Astrocyte of the hippocampus (primary cell): ENCODE measurements around the gene NHERF1.

Experiments
- DNase-seq: peaks from one replicate; pipeline ENCODE4 v3.0.0; 2011; ENCODE audit warnings: low read depth, low spot score

Gene NHERF1

GRCh38 chr17:74784125-74784810, 35.8 kb downstream of the NHERF1 start:
- DNase-seq: no peak

GRCh38 chr17:74785096-74785980, 36.9 kb downstream of the NHERF1 start:
- no peak for DNase-seq

- no peak for DNase-seq
Measured at GRCh38 chr17:74785981-74786360, 37.5 kb downstream of the NHERF1 start.

DNA sequence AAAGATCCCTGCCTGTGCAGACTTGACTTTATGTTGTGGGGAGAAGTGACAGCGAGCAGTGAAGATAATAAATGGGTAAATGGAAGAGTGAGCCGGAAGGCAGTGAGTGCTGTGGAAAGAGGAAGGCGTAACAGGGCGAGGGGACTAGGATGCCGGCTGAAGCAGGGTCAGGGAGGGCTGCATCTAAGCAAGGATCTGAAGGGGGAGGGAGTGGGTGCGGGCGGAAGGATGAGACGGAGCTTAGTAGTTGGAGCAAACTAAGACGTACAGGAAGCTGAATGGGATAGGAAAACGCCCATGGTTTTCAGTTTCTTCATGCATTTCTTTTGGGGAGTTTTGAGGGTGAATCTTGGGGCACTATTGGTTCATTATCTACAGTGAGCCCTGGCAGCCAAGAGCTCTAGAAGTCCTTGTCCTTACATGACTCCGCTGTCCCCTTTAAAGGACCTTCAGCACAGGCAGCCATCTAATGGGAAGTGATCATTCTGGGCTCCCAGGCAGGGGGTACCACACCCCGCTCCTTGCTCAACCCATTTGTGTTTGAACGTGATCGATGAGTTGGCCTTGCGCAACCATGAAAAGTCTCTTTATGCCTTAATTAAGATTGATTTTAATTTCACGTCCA, 38.1 kb downstream of the NHERF1 start:
- no peak for DNase-seq

- DNase-seq: no peak
Measured at GRCh38 chr17:74790161-74791058, 42.0 kb downstream of the NHERF1 start.

- no peak for DNase-seq
Measured at GRCh38 chr17:74792586-74793105, 44.2 kb downstream of the NHERF1 start.

- DNase-seq: no peak
Measured at GRCh38 chr17:74795327-74796020, 47.0 kb downstream of the NHERF1 start.

DNA sequence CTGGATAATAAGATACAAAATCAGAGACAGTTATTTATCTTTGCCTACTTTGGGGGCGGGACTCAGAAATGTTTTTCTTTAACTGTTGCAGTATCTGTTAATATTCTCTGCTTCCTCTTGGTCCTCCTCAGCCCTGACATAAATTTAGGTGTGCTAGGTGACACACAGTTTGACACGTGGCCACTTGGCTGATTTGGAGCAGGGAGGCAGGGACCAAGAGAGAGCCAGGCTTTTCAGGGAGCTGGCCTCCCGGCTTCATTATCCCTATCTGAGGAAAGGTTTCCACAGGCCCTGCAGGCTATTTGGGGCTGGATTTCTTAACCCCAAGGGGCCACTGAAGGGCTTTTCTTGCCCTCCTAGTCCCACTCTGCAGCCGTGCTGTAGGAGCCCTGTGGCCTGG, 47.8 kb downstream of the NHERF1 start:
- no peak for DNase-seq

GRCh38 chr17:74796866-74797265, 48.4 kb downstream of the NHERF1 start:
- no peak for DNase-seq

- DNase-seq: no peak
Measured at GRCh38 chr17:74797824-74798223, 49.4 kb downstream of the NHERF1 start.

DNA sequence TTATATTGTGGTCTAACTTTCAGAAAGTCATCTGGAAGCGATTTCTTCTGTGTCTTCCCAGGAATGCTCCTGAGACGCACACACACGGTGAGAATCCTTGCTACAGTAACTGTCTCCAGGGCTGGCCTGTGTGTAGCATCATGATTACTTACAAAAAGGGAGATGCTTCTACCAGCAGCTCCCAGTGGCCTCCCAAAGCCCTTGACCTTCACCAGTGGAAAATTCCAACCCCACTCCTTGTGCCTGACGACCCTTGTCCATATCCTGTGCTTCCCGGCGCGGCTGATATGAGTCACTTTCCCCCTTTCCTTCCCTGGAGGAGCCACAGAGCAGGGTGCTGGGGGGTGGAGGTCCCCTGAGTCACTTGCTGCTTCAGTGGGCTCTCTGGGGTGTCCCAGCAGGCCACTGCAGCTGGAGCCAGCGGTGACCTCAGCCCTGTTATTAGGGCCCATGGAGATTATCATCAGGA, 49.8 kb downstream of the NHERF1 start:
- DNase-seq: no peak

- no peak for DNase-seq
Measured at GRCh38 chr17:74799097-74799496, 50.7 kb downstream of the NHERF1 start.

- DNase-seq: no peak
Measured at GRCh38 chr17:74800531-74800930, 52.1 kb downstream of the NHERF1 start.

- DNase-seq: no peak
Measured at GRCh38 chr17:74801896-74802295, 53.5 kb downstream of the NHERF1 start.

GRCh38 chr17:74803388-74803930, 55.0 kb downstream of the NHERF1 start:
- DNase-seq: no peak

GRCh38 chr17:74803971-74804370, 55.5 kb downstream of the NHERF1 start:
- no peak for DNase-seq

DNA sequence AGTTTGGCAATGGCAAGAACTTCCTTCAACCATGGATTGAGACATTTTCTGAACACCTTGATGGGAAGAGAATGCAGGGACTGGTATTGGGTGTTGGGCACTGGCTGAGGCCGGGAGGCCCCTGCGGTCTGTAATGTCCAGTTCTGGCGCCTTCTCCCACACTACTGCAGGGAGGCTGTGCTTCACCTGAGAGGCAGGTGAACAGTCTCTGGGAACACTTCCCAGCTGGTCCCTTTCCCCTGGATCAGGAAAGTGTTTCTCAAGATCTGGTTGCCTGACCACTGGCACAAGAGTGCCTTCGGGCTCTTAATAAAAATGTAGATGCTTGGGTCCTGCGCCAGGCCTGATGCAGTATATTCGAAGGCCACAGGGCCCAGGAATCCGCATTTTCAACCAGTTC, 56.3 kb downstream of the NHERF1 start:
- DNase-seq: no peak

GRCh38 chr17:74805591-74805991, 57.2 kb downstream of the NHERF1 start:
- DNase-seq: no peak

GRCh38 chr17:74806334-74806733, 57.9 kb downstream of the NHERF1 start:
- DNase-seq: no peak

GRCh38 chr17:74807441-74807840, 59.0 kb downstream of the NHERF1 start:
- peak; percentile 17 for DNase-seq
